ENCODE measurements around the gene UMOD.

DNA sequence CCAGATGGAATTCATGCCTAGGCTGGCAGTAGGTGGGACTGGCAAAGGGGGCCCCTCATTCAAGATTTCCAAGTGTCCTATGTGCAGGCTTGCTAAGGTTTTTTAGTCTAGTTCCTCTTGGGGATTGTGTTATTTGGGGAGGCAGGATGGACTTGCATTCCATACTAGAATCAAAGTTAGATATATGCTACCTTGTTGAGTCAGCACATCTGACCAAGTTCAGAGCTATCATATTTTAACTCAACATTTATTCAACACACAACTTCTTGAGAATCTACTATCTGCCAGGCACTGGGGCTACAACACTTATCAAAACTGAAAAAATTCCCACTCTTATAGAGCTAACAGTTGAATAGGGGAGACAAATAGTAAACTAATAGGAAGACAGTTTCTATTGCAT lies 31.9 kb downstream of the UMOD start:
- TF ChIP-seq EZH2phosphoT487 (IDR thresholded peaks at IDR 0.05; ENCODE audit: borderline replicate concordance, low read length) = no peak
- TF ChIP-seq, protein P1, sequence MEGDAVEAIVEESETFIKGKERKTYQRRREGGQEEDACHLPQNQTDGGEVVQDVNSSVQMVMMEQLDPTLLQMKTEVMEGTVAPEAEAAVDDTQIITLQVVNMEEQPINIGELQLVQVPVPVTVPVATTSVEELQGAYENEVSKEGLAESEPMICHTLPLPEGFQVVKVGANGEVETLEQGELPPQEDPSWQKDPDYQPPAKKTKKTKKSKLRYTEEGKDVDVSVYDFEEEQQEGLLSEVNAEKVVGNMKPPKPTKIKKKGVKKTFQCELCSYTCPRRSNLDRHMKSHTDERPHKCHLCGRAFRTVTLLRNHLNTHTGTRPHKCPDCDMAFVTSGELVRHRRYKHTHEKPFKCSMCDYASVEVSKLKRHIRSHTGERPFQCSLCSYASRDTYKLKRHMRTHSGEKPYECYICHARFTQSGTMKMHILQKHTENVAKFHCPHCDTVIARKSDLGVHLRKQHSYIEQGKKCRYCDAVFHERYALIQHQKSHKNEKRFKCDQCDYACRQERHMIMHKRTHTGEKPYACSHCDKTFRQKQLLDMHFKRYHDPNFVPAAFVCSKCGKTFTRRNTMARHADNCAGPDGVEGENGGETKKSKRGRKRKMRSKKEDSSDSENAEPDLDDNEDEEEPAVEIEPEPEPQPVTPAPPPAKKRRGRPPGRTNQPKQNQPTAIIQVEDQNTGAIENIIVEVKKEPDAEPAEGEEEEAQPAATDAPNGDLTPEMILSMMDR (conservative IDR thresholded peaks at IDR 0.05; ENCODE audit: low read depth, low read length) = no peak
- TF ChIP-seq EZH2 (IDR thresholded peaks at IDR 0.05; ENCODE audit: low read length, unreplicated experiment) = no peak
